ENCODE results near the gene AHCYL1. TPM values are rescaled to one million over a fixed set of nuclear protein-coding genes. Genes with fewer than 3 reads are reported as not detected.

AHCYL1 gene
- total and polyA plus RNA-seq, 10 of the 15 experiments (the other 5 are each of a cell fraction or from before 2014, with no cell fraction given), result 24.7 to 73.6 (median 46.8) TPM

- TF ChIP-seq SUPT20H (IDR thresholded peaks at IDR 0.05; ENCODE audit: borderline replicate concordance, control insufficient read depth, low read depth, low read length) (no peak), EZH2 (IDR thresholded peaks at IDR 0.05; ENCODE audit: borderline replicate concordance, control insufficient read depth, low read depth, low read length) (no peak), KDM1A (IDR thresholded peaks at IDR 0.05; ENCODE audit: borderline replicate concordance) (no peak), ZNF207 (IDR thresholded peaks at IDR 0.05; ENCODE audit: borderline replicate concordance) (no peak), CREM (IDR thresholded peaks at IDR 0.05; ENCODE audit: low read depth) (peak; percentile 97), YY1 (IDR thresholded peaks at IDR 0.05; ENCODE audit: low read depth, low read length) (peak; percentile 97), ZZZ3 (IDR thresholded peaks at IDR 0.05; ENCODE audit: control insufficient read depth, insufficient read length, low read depth) (no peak), ZNF217 (IDR thresholded peaks at IDR 0.05) (no peak), SIX5 (IDR thresholded peaks at IDR 0.05; ENCODE audit: low read depth, low read length, severe bottlenecking) (peak; percentile 74), POLR2AphosphoS5 (IDR thresholded peaks at IDR 0.05; ENCODE audit: low read length) (peak; percentile 75; the same call in 1 of the 2 replicates), CBFB (IDR thresholded peaks at IDR 0.05; ENCODE audit: low read depth) (0 out of 2 replicates have a peak, but pooled peaks have one; percentile 22), YBX1 (IDR thresholded peaks at IDR 0.05) (no peak), E2F8 (IDR thresholded peaks at IDR 0.05; ENCODE audit: low read depth, partially characterized antibody) (no peak), PAX5 (IDR thresholded peaks at IDR 0.05; ENCODE audit: borderline replicate concordance, low read depth, low read length) (no peak), NFXL1 (IDR thresholded peaks at IDR 0.05; ENCODE audit: borderline replicate concordance) (no peak), CBX5 (IDR thresholded peaks at IDR 0.05; ENCODE audit: low read depth) (no peak), SPI1 (IDR thresholded peaks at IDR 0.05; ENCODE audit: borderline replicate concordance, insufficient read depth, low read depth, low read length) (peak; percentile 41; the same call in 1 of the 2 replicates), MLLT1 (IDR thresholded peaks at IDR 0.05) (0 out of 2 replicates have a peak, but pooled peaks have one; percentile 20), TARDBP (IDR thresholded peaks at IDR 0.05; ENCODE audit: borderline replicate concordance) (peak; percentile 82; the same call in 1 of the 2 replicates), NRF1 (conservative IDR thresholded peaks at IDR 0.05; ENCODE audit: low read depth, low read length) (no peak), BCL11A (IDR thresholded peaks at IDR 0.05; ENCODE audit: low read depth, low read length) (no peak), MAX (IDR thresholded peaks at IDR 0.05; ENCODE audit: low read depth, low read length) (peak; percentile 69), HDAC6 (IDR thresholded peaks at IDR 0.05; ENCODE audit: unreplicated experiment) (no peak), MEF2A (IDR thresholded peaks at IDR 0.05; ENCODE audit: insufficient read depth, low read depth, low read length) (0 out of 2 replicates have a peak, but pooled peaks have one; percentile 6), LARP7 (IDR thresholded peaks at IDR 0.05) (peak; percentile 46; the same call in 1 of the 2 replicates), CBX3 (IDR thresholded peaks at IDR 0.05; ENCODE audit: borderline replicate concordance, low read depth) (no peak), ZBED1 (IDR thresholded peaks at IDR 0.05; ENCODE audit: borderline replicate concordance) (no peak), STAT1 (conservative IDR thresholded peaks at IDR 0.05) (no peak)
Measured at GRCh38 chr1:109984456-109985246, at the start of gene AHCYL1 (continued).

Data from GM12878 (cell line).